Measurements from ENCODE around the gene MAN1C1.

Gene MAN1C1

DNA sequence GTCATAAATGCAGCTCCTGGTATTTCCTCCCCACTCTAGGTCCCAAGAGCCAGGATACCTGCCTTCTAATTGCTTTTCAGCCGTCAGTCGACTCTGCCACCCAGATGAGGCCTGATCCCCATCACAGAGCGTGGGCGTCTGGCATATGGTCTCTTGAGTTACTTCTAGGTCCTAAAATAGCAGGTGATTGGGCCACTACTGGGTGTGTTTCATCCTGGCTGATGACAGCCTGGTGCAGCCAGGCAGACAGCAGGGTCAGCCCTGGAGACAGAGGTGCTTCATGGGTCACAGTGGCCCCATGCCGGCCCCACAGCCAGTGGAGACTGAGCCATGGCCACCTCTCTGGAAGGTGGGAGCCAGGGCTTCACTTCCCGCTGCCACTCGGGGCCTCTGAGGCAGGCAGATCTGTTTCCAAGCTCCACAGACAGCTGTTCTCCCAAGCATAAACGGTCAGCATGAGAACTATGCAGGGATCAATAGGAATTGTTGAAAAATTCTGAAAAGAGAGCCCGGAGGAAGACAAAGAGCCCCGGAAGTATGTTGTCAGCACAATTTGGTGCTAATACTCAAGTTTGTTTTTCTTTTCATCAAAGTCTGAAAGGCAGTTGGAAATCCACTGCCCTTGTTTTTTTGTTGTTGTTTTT lies 83.0 kb downstream of the MAN1C1 start:
- no peaks in the 10 kb centered on the region for H4K20me1 ChIP-seq (ENCODE audit: insufficient read depth)
- H3K27me3 ChIP-seq (ENCODE audit: insufficient read depth, low read depth), result no peaks in the 10 kb centered on the region
- no peak overlapping the region for H3K4me3 ChIP-seq (IDR thresholded peaks at IDR 0.05; ENCODE audit: insufficient read depth, low read depth, low read length)
- no peak for TF ChIP-seq CTCF (conservative IDR thresholded peaks at IDR 0.05; ENCODE audit: low read depth, low read length)
- H3K4me1 ChIP-seq (ENCODE audit: low read depth, poor library complexity, severe bottlenecking), result peaks cover 24% of the 10 kb centered on the region
- no peak overlapping the region for H3K9ac ChIP-seq
- H3K79me2 ChIP-seq (ENCODE audit: insufficient read depth, low read depth), result no peaks in the 10 kb centered on the region
- no peaks in the 10 kb centered on the region for H3K36me3 ChIP-seq (ENCODE audit: insufficient read depth)
- H2AFZ ChIP-seq (ENCODE audit: low read depth), result no peak overlapping the region
- H3K4me2 ChIP-seq, result no peak overlapping the region
- H3K27ac ChIP-seq, result no peak overlapping the region

- Histone ChIP-seq H3K27me3 (ENCODE audit: insufficient read depth, low read depth) (no peaks in the 10 kb centered on the region), H3K4me2 (no peak overlapping the region), H3K9ac (no peak overlapping the region), H3K4me1 (ENCODE audit: low read depth, poor library complexity, severe bottlenecking) (peaks cover 29% of the 10 kb centered on the region), H3K4me3 (IDR thresholded peaks at IDR 0.05; ENCODE audit: insufficient read depth, low read depth, low read length) (no peak overlapping the region), H2AFZ (ENCODE audit: low read depth) (no peak overlapping the region), H3K36me3 (ENCODE audit: insufficient read depth) (no peaks in the 10 kb centered on the region), H4K20me1 (ENCODE audit: insufficient read depth) (no peaks in the 10 kb centered on the region), H3K27ac (no peak overlapping the region), H3K79me2 (ENCODE audit: insufficient read depth, low read depth) (no peaks in the 10 kb centered on the region)
- TF ChIP-seq CTCF (conservative IDR thresholded peaks at IDR 0.05; ENCODE audit: low read depth, low read length), result no peak
Measured at GRCh38 chr1:25700144-25700523, 83.5 kb downstream of the MAN1C1 start.

GRCh38 chr1:25700626-25701025 lies 84.0 kb downstream of the MAN1C1 start:
- Histone ChIP-seq H4K20me1 (ENCODE audit: insufficient read depth) (no peaks in the 10 kb centered on the region), H3K27me3 (ENCODE audit: insufficient read depth, low read depth) (no peaks in the 10 kb centered on the region), H2AFZ (ENCODE audit: low read depth) (no peak overlapping the region), H3K4me3 (IDR thresholded peaks at IDR 0.05; ENCODE audit: insufficient read depth, low read depth, low read length) (no peak overlapping the region), H3K79me2 (ENCODE audit: insufficient read depth, low read depth) (no peaks in the 10 kb centered on the region), H3K4me2 (no peak overlapping the region), H3K4me1 (ENCODE audit: low read depth, poor library complexity, severe bottlenecking) (peaks cover 34% of the 10 kb centered on the region), H3K27ac (no peak overlapping the region), H3K36me3 (ENCODE audit: insufficient read depth) (no peaks in the 10 kb centered on the region), H3K9ac (no peak overlapping the region)
- no peak for TF ChIP-seq CTCF (conservative IDR thresholded peaks at IDR 0.05; ENCODE audit: low read depth, low read length)

- no peak overlapping the region for H2AFZ ChIP-seq (ENCODE audit: low read depth)
- no peaks in the 10 kb centered on the region for H3K27me3 ChIP-seq (ENCODE audit: insufficient read depth, low read depth)
- no peaks in the 10 kb centered on the region for H3K36me3 ChIP-seq (ENCODE audit: insufficient read depth)
- no peak for TF ChIP-seq CTCF (conservative IDR thresholded peaks at IDR 0.05; ENCODE audit: low read depth, low read length)
- H3K9ac ChIP-seq, result no peak overlapping the region
- no peaks in the 10 kb centered on the region for H3K79me2 ChIP-seq (ENCODE audit: insufficient read depth, low read depth)
- H3K27ac ChIP-seq, result no peak overlapping the region
- peaks cover 36% of the 10 kb centered on the region for H3K4me1 ChIP-seq (ENCODE audit: low read depth, poor library complexity, severe bottlenecking)
- no peak overlapping the region for H3K4me3 ChIP-seq (IDR thresholded peaks at IDR 0.05; ENCODE audit: insufficient read depth, low read depth, low read length)
- no peak overlapping the region for H3K4me2 ChIP-seq
- H4K20me1 ChIP-seq (ENCODE audit: insufficient read depth), result no peaks in the 10 kb centered on the region
Measured at GRCh38 chr1:25701030-25701785, 84.6 kb downstream of the MAN1C1 start.
